ENCODE results near the gene TGM3.

GRCh38 chr20:2252419-2252997, 43.3 kb upstream of the TGM3 start:
- TF ChIP-seq CTCF (conservative IDR thresholded peaks at IDR 0.05) (no peak), ZFX (IDR thresholded peaks at IDR 0.05) (no peak)

Measured in C4-2B (cell line).